GM12874 (cell line): ENCODE results near the gene ATP5F1D.

Experiments used
- TF ChIP-seq, protein P1 (sequence below): IDR thresholded peaks from 2 replicates; pipeline ENCODE4 v1.5.1; 2011; ENCODE audit warnings: low read depth, mild to moderate bottlenecking, control low read depth, low read length, moderate library complexity; ENCODE audit not compliant: insufficient read depth

Gene ATP5F1D

DNA sequence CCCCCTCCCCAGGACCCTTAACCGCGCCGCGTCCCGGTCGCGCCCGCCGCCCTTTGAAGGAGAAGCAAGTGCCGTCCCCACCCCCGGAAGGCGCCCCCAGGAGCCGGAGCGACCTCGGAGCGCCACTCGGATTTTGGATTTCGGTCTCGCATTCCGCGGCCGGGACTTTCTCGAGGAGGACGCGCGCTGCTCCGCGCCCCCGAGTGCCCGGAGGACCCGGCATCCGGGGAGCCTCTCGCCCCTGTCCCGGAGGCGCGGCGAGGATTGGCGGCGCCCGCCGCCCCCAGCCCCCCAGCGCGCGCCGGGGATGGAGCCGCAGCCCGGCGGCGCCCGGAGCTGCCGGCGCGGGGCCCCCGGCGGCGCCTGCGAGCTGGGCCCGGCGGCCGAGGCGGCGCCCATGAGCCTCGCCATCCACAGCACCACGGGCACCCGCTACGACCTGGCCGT, 8.5 kb downstream of the ATP5F1D start:
- TF ChIP-seq, protein P1, sequence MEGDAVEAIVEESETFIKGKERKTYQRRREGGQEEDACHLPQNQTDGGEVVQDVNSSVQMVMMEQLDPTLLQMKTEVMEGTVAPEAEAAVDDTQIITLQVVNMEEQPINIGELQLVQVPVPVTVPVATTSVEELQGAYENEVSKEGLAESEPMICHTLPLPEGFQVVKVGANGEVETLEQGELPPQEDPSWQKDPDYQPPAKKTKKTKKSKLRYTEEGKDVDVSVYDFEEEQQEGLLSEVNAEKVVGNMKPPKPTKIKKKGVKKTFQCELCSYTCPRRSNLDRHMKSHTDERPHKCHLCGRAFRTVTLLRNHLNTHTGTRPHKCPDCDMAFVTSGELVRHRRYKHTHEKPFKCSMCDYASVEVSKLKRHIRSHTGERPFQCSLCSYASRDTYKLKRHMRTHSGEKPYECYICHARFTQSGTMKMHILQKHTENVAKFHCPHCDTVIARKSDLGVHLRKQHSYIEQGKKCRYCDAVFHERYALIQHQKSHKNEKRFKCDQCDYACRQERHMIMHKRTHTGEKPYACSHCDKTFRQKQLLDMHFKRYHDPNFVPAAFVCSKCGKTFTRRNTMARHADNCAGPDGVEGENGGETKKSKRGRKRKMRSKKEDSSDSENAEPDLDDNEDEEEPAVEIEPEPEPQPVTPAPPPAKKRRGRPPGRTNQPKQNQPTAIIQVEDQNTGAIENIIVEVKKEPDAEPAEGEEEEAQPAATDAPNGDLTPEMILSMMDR: no peak

- TF ChIP-seq, protein P1: no peak
These were observed 9.1 kb downstream of the ATP5F1D start for GRCh38 chr19:1250437-1251260.

DNA sequence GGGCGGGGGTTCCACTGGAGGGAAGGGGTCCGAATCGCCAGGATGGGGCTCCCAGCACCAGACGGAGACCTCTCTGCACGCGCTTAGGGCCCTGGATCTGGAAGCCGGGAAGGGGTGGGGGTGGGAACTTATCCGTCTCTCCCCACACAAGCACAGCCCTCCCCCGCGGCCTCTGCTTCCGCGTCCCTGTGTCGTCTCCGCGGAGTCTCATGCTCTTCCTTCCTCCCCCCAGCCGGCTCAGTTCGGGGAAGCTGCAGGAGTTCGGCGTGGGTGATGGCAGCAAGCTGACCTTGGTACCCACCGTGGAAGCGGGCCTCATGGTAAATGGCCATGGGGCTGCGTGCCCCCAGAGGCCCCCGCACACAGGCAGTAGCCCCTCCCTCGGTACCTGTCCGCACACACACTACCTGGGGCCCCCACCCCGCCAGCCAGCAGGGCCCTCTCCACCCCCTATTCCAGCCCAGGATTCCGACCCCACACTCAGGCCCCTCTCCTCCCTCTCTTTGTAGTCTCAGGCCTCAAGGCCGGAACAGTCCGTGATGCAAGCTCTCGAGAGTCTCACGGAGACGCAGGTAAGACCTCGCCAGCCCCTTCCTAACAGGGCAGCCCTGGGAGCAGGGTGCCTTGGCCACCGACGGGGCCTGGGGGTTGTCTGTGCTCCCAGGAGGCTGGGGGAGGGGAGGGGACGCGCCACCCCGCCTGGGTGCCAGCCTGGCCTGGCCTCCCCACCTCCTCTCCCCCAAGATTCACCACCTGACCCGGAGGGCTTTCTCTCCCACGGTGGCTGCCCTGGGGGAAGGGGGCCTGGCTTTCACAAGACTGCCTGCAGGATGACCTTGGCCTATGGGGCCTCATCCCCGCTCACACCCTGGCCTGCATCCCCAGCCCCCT, 10.0 kb downstream of the ATP5F1D start:
- TF ChIP-seq, protein P1: no peak

GRCh38 chr19:1252221-1252820, 10.8 kb downstream of the ATP5F1D start:
- TF ChIP-seq, protein P1: no peak

DNA sequence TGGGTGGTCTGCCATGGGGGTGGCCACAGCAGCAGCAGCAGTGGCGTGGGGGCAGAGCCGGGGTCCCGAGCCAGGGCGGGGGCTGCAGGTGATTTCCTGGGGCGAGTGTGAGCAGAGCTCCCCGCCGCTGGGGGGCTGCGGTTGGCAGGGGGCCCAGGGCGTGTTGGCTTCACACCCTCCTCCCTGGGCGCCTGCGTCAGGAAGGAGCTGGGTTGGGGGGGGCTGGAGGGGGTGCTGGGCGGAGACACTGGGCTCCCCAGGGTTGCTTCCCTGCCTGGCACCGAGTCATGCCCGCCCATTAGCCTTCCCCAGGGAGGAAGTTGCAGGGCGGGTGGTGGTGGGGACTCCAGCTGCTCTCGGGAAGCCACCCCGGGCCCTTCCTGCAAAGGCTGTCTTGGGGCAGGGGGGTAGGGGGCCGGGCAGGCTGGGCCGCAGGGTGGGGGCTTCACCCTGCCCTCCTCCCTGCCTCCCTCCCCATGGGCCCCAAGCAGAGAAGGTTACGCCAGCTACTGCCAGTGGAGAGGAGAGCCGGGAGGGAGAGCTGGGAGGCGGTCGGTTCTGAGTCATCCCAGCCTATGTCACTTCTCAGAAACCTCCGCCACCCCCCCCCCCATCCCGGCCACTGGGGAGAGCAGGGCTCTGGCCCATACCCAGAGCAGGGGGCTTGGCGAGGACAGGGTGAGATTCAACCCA, 11.4 kb downstream of the ATP5F1D start:
- TF ChIP-seq, protein P1: 0 out of 2 replicates have a peak, but pooled peaks have one; percentile 20

DNA sequence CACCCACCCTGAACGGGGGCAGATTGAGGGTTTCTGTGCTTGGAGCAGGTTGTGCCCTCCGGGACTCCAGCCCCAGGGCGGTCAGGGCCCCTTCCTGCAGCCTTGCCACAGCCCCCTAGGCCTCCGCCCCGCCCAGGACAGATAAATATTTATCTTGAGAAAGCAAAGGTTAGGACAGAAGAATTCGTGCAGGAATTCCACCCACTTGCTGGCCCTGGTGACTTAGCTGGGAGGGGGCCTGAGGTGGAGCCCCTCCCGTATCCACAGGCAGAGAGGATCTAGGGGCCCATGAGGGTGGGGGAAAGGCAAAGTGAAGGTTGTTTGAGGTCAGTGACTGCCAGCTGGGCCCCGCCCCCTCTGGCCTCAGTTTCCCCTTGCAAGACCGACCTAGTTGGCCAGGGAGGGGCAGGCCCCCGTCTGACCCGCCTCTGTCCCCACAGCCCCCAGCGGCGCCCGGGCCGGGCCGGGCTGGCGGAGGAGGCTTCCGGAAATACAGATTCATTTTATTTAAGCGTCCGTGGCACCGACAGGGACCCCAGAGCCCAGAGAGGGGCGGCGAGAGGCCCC, 12.0 kb downstream of the ATP5F1D start:
- TF ChIP-seq, protein P1: no peak
